ENCODE data around the gene THG1L.

THG1L gene

GRCh38 chr5:157729858-157730257, 1.4 kb upstream of the THG1L start:
- no peak for DNase-seq

DNA sequence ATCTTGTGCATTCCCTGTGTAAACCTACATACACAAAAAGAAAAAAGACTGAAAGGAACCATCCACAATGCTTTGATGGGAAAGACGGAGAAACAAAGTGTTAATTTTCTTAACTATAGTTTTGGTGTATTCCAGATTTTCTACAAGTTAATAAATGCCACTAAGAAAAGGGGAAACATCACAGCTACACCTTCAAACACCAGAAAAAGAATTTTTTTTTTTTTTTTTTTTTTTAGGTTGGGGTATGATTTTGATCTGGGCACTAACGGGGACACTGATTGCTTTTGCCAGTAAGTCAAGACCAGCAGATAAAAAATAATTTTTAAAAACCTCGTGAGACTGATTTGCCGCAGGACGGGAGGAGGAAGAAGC, 334 bp upstream of the THG1L start:
- DNase-seq = no peak

GRCh38 chr5:157732130-157732514, 902 bp downstream of the THG1L start:
- no peak for DNase-seq

DNA sequence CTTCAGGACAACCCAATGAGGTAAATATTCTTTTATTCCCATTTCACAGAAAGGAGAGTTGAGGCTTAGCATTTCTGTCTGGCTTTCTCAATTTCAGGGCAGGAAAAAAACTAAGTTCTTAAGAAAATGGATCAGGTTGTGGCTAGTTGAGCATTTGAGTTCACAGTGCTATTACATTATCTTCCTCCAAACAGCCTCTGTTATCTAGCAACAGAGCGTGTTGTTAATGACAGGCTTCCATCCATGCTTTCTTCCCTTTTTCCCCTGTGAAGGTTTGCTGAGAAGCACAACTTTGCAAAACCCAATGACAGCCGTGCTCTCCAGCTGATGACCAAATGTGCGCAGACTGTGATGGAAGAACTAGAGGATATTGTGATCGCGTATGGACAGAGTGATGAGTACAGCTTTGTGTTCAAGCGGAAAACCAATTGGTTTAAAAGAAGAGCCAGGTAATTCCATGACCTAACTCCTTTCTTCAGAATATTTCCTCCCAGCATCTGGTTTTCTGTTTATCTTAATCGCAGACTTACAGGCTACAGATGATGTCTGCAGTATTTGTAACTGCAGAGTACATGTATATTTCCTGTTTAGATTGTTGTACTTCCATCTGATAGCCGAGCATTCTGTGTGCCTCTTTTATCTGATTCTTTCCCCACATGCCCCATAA, 1.5 kb downstream of the THG1L start:
- DNase-seq = no peak

- DNase-seq = no peak
These were observed 3.2 kb downstream of the THG1L start for GRCh38 chr5:157734436-157734835.

- no peak for DNase-seq
These were observed 4.8 kb downstream of the THG1L start for GRCh38 chr5:157735991-157736390.

GRCh38 chr5:157739388-157740228, 8.4 kb downstream of the THG1L start:
- DNase-seq = no peak

DNA sequence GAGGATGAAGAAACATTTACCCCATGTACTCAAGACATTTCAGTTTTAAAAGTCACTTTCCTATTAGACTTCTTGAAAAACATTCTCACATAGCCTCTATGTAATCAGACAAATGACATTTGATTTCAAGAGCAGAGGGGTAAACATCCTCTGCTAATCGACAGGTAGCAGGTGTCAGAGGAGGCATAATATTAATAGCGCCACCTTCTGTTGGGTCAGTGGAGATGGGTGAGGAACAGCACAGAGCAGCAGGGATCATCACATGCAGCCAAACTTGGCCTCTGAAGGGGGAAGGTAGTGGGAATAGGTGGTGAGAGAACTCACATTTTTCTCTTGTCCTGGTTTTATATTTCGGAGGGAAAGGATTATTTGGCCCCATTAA, 9.0 kb downstream of the THG1L start:
- DNase-seq = peak; percentile 31

DNA sequence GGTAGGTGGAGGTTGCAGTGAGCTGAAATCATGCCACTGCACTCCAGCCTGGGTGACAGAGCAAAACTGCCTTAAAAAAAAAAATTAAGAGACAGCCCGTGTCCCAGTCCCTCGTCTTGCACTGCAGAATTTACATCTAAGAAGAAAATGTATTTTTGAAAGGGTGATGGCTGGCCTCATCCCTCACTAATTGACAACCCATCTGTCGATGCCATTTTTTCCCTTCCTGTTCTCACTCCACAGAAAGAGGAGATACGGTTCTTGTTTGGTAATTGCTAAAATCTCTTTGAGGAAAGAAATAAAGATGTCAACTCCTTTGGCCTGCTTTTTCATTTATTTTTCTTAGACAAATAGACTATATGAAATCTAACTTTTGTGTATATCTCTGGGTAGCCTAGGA, 9.9 kb downstream of the THG1L start:
- DNase-seq = no peak

GRCh38 chr5:157743163-157744050, 12.2 kb downstream of the THG1L start, which contains the start of gene LSM11:
Gene LSM11, plus strand, starts transcription at chr5:157743712. Its CDS starts 39 bp downstream, at chr5:157743751.
- peak; percentile 94 for DNase-seq

DNA sequence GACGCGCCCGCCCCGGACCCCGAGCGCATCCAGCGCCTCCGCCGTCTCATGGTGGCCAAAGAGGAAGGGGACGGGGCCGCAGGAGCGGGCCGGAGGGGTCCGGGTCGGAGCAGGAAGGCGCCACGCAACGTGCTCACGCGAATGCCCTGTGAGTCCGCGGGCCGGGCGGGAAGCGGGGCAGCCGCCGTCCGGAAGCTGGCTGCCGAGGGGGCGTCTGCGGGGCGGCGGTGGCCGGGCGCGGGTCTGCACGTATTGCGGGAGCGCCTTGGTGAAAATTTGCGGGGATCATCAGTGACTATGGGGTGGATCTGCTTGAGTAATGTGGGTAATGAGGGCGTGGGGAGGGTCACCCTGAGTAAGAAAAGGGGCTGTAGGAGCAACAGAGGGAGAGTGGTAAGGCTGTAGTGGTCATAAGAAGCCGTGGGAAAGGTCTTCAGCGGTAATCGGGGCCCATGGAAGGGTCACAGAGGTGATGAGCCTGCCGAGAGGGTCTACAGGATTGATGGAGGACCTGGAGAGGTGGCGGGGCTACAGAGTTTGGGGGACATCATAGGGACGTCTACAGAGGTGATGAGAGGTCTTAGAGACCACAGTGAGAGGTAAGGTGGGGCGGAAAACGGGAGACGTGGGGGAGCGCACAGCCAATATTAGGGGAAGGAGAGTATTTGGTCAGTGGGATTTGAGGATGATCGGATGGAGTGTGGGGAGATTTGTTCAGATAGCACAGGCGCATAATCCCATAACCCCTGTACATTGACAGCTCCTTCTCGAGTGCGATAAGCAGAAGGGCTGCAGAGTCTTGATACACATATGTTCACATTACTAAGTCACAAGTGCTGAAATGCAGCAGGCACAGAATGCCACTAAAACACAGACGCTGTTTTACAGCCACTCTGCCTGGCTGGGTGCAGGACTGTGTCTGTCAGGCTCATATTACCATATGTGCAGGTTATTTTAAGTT, 13.1 kb downstream of the THG1L start:
- peak; percentile 47 for DNase-seq

GRCh38 chr5:157745041-157745456, 13.8 kb downstream of the THG1L start:
- no peak for DNase-seq

GRCh38 chr5:157747173-157747740, 16.0 kb downstream of the THG1L start:
- no peak for DNase-seq

- DNase-seq = no peak
These were observed 16.8 kb downstream of the THG1L start for GRCh38 chr5:157747766-157748700.

DNA sequence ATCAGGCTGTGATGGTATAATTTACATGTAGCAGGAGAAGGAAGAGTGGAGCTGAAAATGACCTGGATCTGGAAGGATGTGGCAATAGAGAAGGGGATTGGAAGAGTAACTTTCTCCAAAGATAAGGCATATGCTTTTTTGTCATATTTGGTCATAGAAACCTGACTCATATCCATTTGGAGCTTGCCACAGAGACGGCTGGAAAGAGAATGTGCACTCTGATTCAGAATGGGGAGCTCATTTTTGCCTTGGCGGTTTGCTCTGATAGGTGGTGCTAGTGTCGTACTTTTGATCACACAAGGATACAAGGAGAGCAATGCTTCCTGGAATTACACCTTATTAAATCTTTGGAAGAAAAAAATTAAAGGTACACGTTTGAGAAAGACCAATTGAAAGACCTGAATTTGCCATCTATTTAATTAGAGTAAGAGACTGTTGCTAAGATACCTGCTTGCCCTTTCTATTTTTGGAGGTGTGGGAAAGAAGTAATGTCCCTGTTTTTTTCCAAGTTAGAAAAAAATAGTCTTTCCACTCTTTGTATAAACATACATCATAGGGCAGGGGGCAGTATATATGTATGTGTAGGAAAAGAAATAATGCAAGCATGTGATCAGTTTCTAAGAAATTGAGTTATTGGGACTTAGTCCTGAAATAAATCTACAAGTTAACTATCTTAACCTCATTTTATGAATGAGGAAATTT, 17.7 kb downstream of the THG1L start:
- no peak for DNase-seq

DNA sequence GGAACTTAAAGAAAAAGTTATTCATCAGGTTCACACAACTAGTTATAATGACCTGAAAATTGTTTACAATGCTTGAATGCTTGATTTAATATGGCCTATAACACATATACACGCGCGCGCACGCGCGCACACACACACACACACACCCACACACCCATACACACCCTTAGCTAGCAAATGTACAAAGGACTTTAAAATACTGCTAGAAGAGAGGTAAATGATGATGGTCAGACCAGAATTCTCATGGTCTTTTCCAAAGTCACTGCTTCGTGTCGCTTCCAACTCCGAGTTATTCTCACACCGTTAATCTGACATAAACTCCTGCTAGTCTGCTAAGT, 18.2 kb downstream of the THG1L start:
- DNase-seq = no peak

DNA sequence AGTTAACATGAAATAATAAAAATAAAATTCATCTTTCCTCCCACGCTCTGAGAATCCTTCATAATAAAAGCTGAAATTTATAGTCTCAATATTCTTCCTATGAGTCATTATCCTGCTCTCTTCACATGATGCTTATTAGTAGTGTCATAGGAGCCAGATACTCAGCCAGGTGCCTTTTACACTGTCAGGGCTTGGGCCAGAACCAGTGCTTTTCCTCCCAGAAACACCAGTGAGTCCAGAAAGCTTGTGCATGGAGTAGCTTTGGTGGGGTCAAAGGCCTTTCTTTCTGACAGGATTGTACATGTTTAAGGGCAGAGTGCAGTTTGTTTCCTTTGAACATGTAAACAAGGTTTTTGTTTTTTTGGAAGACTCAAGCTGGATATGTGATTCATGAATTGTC, 19.1 kb downstream of the THG1L start:
- no peak for DNase-seq

- no peak for DNase-seq
These were observed 24.9 kb downstream of the THG1L start for GRCh38 chr5:157756122-157756521.

DNA sequence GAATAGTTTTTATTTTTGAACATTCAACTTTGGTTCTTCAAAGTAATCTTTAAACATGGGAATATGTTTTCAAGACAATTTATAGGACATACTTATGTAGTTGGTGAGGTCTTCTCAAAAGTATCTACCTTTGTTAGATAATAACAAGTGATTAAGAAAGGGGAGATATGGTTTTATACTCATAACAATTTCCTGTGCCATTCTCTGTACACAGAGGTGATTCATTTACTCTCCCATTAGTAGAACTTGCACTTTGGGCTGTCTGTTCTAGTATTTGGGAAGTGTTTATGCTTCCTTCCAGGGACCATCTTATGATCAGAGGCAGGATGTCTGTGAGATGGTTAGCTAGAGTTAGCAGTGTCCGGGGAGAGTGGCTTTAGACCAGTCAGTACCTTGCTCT, 27.5 kb downstream of the THG1L start:
- no peak for DNase-seq
